GM12801 (cell line): Measurements from ENCODE around the gene VAMP7.

Source experiments
- CTCF ChIP-seq: IDR thresholded peaks from one replicate; pipeline ENCODE4 v1.5.1; 2011; ENCODE audit warnings: control low read depth; ENCODE audit not compliant: insufficient read length; ENCODE audit errors: extremely low read depth

The VAMP7 gene

GRCh38 chrX:155881158-155881993 lies at the start of gene VAMP7:
TSS of gene VAMP7 (plus strand) at chrX:155881345. CDS start at chrX:155889467, 8,122 bp downstream.
- no peak for TF ChIP-seq CTCF

- no peak for TF ChIP-seq CTCF
These were observed 39.9 kb upstream of the VAMP7 start for GRCh38 chrX:155841232-155841631.

GRCh38 chrX:155857561-155857960 lies 23.6 kb upstream of the VAMP7 start:
- TF ChIP-seq CTCF, result no peak

GRCh38 chrX:155864655-155865054 lies 16.5 kb upstream of the VAMP7 start:
- TF ChIP-seq CTCF, result no peak

- no peak for TF ChIP-seq CTCF
These were observed 16.0 kb upstream of the VAMP7 start for GRCh38 chrX:155865193-155865592.

- no peak for TF ChIP-seq CTCF
These were observed 13.3 kb upstream of the VAMP7 start for GRCh38 chrX:155867821-155868220.

- no peak for TF ChIP-seq CTCF
These were observed 10.2 kb upstream of the VAMP7 start for GRCh38 chrX:155870958-155871357.
